Loucy (cell line): ENCODE data around the gene IGSF8.
"Not testable (repeated sequence)": the region's sequence is repeated elsewhere in the genome, so short reads cannot be mapped to it uniquely, and the experiment has no call there.

ENCODE experiments used
- H2AFZ ChIP-seq: fragments of 200-600 bp; sonication (generic); 2 replicates; pipeline ENCODE4 v1.6.0; 2016; ENCODE audit warnings: antibody characterized with exemption, mild to moderate bottlenecking, low read length, moderate library complexity
- H3F3A ChIP-seq: fragments of 200-600 bp; 2 replicates; pipeline ENCODE4 v1.6.0; 2016; ENCODE audit warnings: antibody characterized with exemption, low read depth, mild to moderate bottlenecking
- H3K27me3 ChIP-seq: fragments of 200-600 bp; sonication (generic); 2 replicates; pipeline ENCODE4 v1.6.1; 2014; ENCODE audit warnings: low read length, mild to moderate bottlenecking; ENCODE audit not compliant: insufficient read depth, poor library complexity, severe bottlenecking
- H3K36me3 ChIP-seq: fragments of 200-600 bp; sonication (generic); 2 replicates; pipeline ENCODE4 v1.6.1; 2016; ENCODE audit warnings: low read length; ENCODE audit not compliant: insufficient read depth
- H3K4me1 ChIP-seq: fragments of 200-600 bp; sonication (generic); 2 replicates; pipeline ENCODE4 v1.5.1; 2014; ENCODE audit warnings: low read length, mild to moderate bottlenecking; ENCODE audit not compliant: insufficient read depth, poor library complexity, severe bottlenecking
- H3K4me2 ChIP-seq: fragments of 200-600 bp; sonication (generic); 2 replicates; pipeline ENCODE4 v1.6.0; 2014; ENCODE audit warnings: antibody characterized with exemption, low read length, low read depth, mild to moderate bottlenecking; ENCODE audit not compliant: poor library complexity, severe bottlenecking
- H3K4me3 ChIP-seq: fragments of 200-600 bp; sonication (generic); 2 replicates; pipeline ENCODE4 v1.5.1; 2014; ENCODE audit warnings: low read length, mild to moderate bottlenecking, mixed read lengths; ENCODE audit not compliant: poor library complexity, severe bottlenecking
- H3K79me2 ChIP-seq: fragments of 200-600 bp; sonication (generic); 2 replicates; pipeline ENCODE4 v1.6.1; 2014; ENCODE audit warnings: low read length; ENCODE audit not compliant: insufficient read depth
- H3K9ac ChIP-seq: fragments of 200-600 bp; sonication (generic); 2 replicates; pipeline ENCODE4 v1.6.0; 2014; ENCODE audit warnings: mild to moderate bottlenecking, low read depth, low read length, moderate library complexity; ENCODE audit not compliant: poor library complexity, severe bottlenecking
- H3K9me2 ChIP-seq: fragments of 200-600 bp; sonication (generic); replicated peaks from 2 replicates; pipeline ENCODE4 v1.6.1; 2016; ENCODE audit warnings: low read depth, low read length, mixed read lengths
- H3K9me3 ChIP-seq: fragments of 200-600 bp; sonication (generic); 2 replicates; pipeline ENCODE4 v1.6.1; 2014; ENCODE audit warnings: mild to moderate bottlenecking, antibody characterized with exemption, low read length, low read depth; ENCODE audit not compliant: insufficient read depth
- H4K20me1 ChIP-seq: fragments of 200-600 bp; sonication (generic); 2 replicates; pipeline ENCODE4 v1.6.0; 2014; ENCODE audit warnings: antibody characterized with exemption, low read length, mild to moderate bottlenecking; ENCODE audit not compliant: insufficient read depth, poor library complexity, severe bottlenecking
- EZH2phosphoT487 ChIP-seq: fragments of 200-600 bp; IDR thresholded peaks from 2 replicates; pipeline ENCODE4 v1.6.1; 2018; ENCODE audit warnings: antibody characterized with exemption, mild to moderate bottlenecking, moderate library complexity, borderline replicate concordance
- TF ChIP-seq, protein P1 (sequence below): fragments of 200-600 bp; sonication (generic); conservative IDR thresholded peaks from 2 replicates; pipeline ENCODE4 v1.5.1; 2014; ENCODE audit warnings: mild to moderate bottlenecking, antibody characterized with exemption, low read length

Gene IGSF8

DNA sequence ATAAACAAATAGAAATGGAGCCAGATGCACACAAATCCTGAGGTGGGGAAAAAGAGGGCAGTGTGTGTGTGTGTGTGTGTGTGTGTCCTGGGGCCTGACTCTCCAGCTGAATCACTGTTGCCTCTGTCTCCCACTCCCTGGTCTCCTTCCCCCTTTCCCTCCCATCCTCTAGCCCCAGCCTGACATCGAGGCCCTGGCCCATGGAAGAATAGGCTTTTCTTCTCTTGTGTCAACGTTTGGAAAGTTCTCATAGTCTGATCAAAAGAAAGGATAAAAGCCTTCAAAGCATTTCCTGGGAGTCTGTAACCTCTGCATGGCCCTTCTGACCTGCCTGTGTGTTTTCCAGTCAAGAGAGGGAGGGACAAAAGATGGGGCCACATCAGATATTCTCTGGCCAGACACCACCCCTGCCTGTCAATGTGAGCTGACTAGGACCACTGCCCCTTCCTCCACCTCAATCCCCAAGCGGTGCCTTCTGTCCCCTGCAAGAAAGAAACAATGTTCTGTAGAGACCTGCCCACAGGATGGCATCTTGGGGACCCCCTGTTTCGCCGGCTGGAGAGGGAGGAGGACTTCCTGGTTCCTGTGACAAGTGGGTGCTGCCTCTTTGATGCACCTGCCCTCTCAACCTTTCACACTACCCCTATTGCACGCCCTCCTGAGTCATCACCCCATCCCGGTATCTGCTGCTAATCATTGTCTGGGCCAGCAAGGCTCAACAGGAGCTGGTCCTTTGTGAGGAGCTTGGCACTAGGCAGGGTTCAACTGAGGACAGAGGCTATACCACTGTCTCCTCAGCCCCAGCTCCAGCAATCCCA lies 44.7 kb downstream of the IGSF8 start:
- Histone ChIP-seq H3K4me1 (no peaks in the 10 kb centered on the region), H3K9me3 (no peaks in the 10 kb centered on the region), H3K4me2 (no peak overlapping the region), H3K4me3 (no peak overlapping the region), H2AFZ (no peak overlapping the region), H4K20me1 (no peaks in the 10 kb centered on the region), H3K27me3 (no peaks in the 10 kb centered on the region), H3K79me2 (no peaks in the 10 kb centered on the region), H3F3A (no peaks in the 10 kb centered on the region), H3K9me2 (no peaks in the 10 kb centered on the region), H3K36me3 (no peaks in the 10 kb centered on the region), H3K9ac (no peak overlapping the region)
- TF ChIP-seq EZH2phosphoT487, result no peak
- TF ChIP-seq, protein P1, sequence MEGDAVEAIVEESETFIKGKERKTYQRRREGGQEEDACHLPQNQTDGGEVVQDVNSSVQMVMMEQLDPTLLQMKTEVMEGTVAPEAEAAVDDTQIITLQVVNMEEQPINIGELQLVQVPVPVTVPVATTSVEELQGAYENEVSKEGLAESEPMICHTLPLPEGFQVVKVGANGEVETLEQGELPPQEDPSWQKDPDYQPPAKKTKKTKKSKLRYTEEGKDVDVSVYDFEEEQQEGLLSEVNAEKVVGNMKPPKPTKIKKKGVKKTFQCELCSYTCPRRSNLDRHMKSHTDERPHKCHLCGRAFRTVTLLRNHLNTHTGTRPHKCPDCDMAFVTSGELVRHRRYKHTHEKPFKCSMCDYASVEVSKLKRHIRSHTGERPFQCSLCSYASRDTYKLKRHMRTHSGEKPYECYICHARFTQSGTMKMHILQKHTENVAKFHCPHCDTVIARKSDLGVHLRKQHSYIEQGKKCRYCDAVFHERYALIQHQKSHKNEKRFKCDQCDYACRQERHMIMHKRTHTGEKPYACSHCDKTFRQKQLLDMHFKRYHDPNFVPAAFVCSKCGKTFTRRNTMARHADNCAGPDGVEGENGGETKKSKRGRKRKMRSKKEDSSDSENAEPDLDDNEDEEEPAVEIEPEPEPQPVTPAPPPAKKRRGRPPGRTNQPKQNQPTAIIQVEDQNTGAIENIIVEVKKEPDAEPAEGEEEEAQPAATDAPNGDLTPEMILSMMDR, result no peak

DNA sequence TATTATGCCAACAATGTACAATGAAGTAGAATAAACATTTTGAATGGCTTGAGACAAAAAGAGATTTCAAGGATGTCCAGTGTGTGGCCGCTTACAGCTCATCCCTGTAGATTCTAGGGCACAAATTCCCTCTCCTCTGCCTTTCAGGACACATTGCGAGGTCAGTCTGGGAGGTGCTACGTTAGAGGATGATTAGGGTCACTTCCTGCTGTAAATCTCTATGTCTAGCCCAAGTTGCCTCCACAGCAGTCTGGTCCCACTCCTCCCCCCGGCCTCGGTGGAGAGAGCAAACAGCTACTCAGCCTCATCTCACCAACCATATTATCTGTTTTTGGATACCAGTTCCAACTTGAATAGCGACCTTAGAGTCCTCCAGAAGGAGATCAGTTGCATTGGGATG lies 45.5 kb downstream of the IGSF8 start:
- H3K9me2 ChIP-seq, result no peaks in the 10 kb centered on the region
- H3K9ac ChIP-seq, result no peak overlapping the region
- TF ChIP-seq, protein P1, result no peak
- TF ChIP-seq EZH2phosphoT487, result no peak
- H3K79me2 ChIP-seq, result no peaks in the 10 kb centered on the region
- no peak overlapping the region for H2AFZ ChIP-seq
- H3F3A ChIP-seq, result no peaks in the 10 kb centered on the region
- H4K20me1 ChIP-seq, result no peaks in the 10 kb centered on the region
- H3K4me1 ChIP-seq, result no peaks in the 10 kb centered on the region
- no peak overlapping the region for H3K4me3 ChIP-seq
- no peaks in the 10 kb centered on the region for H3K36me3 ChIP-seq
- H3K27me3 ChIP-seq, result no peaks in the 10 kb centered on the region
- no peaks in the 10 kb centered on the region for H3K9me3 ChIP-seq
- H3K4me2 ChIP-seq, result no peak overlapping the region

DNA sequence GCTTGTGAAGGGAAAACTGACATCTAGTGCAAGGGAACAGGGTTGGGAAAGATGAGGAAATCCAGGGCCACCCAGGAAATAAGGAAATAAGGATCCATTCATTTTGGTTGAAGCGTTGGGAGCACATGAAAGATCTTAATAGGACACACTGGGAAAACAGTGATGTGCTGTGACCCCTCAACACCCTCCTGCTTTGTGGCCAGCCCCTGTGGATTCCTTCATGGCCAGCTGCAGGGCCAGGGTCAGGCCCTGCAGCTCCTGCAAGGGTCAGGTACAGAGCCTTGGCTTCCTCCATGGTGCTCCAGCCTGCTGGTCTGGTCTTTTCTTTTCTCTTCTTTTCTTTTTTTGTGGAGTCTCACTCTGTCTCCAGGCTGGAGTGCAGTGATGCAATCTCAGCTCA lies 47.8 kb downstream of the IGSF8 start:
- TF ChIP-seq, protein P1, result no peak
- TF ChIP-seq EZH2phosphoT487, result no peak
- H3K9me3 ChIP-seq, result no peaks in the 10 kb centered on the region
- H3K27me3 ChIP-seq, result no peaks in the 10 kb centered on the region

DNA sequence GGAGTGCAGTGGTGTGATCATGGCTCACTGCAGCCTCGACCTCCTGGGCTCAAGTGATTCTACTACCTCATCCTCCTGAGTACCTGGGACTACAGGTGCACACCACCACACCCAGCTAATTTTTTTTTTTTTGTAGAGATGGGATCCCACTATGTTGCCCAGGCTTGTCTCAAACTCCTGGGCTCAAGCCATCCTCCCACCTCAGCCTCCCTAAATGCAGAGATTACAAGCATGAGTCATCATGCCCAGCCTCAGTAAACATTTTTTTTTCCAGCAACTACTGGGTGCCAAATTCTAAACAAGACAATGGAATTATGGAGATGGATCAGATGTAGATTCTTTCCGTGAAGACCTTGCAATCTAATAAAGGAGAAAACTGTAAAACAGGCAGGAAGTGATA lies 48.2 kb downstream of the IGSF8 start:
- not testable (repeated sequence) for H2AFZ ChIP-seq, H3K36me3 ChIP-seq, H3K9ac ChIP-seq, H3K27me3 ChIP-seq, H3K9me3 ChIP-seq, H3K79me2 ChIP-seq, H3K4me2 ChIP-seq, H4K20me1 ChIP-seq, H3K9me2 ChIP-seq, H3K4me3 ChIP-seq, H3K4me1 ChIP-seq, H3F3A ChIP-seq

More for the DNA sequence above, 47.8 kb downstream of the IGSF8 start:
- Histone ChIP-seq H3K9ac (no peak overlapping the region), H3F3A (no peaks in the 10 kb centered on the region), H3K79me2 (no peaks in the 10 kb centered on the region), H3K9me2 (no peaks in the 10 kb centered on the region), H3K4me1 (peaks cover 5% of the 10 kb centered on the region), H4K20me1 (no peaks in the 10 kb centered on the region), H3K4me2 (no peak overlapping the region), H3K4me3 (no peak overlapping the region), H3K36me3 (no peaks in the 10 kb centered on the region), H2AFZ (no peak overlapping the region)
